HEK293T (cell line): Measurements from ENCODE around the gene FADS6.

Experiments used
- ARNT ChIP-seq: fragments of 450-650 bp; IDR thresholded peaks from 2 replicates; pipeline ENCODE4 v1.6.1; 2017; ENCODE audit warnings: mild to moderate bottlenecking
- BHLHE40 ChIP-seq: fragments of 450-650 bp; IDR thresholded peaks from 2 replicates; pipeline ENCODE4 v1.6.1; 2016; ENCODE audit warnings: mild to moderate bottlenecking, moderate library complexity, borderline replicate concordance
- CTBP1 ChIP-seq: fragments of 450-650 bp; IDR thresholded peaks from 2 replicates; pipeline ENCODE4 v1.6.1; 2016; ENCODE audit warnings: borderline replicate concordance
- ELF4 ChIP-seq: fragments of 450-650 bp; IDR thresholded peaks from 2 replicates; pipeline ENCODE4 v1.6.1; 2017; ENCODE audit warnings: antibody characterized with exemption
- FOXA1 ChIP-seq: fragments of 450-650 bp; IDR thresholded peaks from 2 replicates; pipeline ENCODE4 v1.6.1; 2016; ENCODE audit warnings: mild to moderate bottlenecking
- FOXK2 ChIP-seq: fragments of 450-650 bp; IDR thresholded peaks from 2 replicates; pipeline ENCODE4 v1.6.1; 2016; ENCODE audit warnings: mild to moderate bottlenecking
- FOXM1 ChIP-seq: fragments of 450-650 bp; IDR thresholded peaks from 2 replicates; pipeline ENCODE4 v1.6.1; 2017; ENCODE audit warnings: mild to moderate bottlenecking, borderline replicate concordance
- HDGF ChIP-seq: fragments of 450-650 bp; IDR thresholded peaks from 2 replicates; pipeline ENCODE4 v1.6.1; 2017; ENCODE audit warnings: antibody characterized with exemption, borderline replicate concordance
- L3MBTL2 ChIP-seq: fragments of 450-650 bp; conservative IDR thresholded peaks from 2 replicates; pipeline ENCODE4 v1.6.1; 2016; ENCODE audit warnings: mild to moderate bottlenecking
- NFRKB ChIP-seq: fragments of 450-650 bp; IDR thresholded peaks from 2 replicates; pipeline ENCODE4 v1.6.1; 2016; ENCODE audit warnings: mild to moderate bottlenecking, moderate library complexity
- SP1 ChIP-seq: fragments of 450-650 bp; IDR thresholded peaks from 2 replicates; pipeline ENCODE4 v1.6.1; 2017
- SUZ12 ChIP-seq: fragments of 450-650 bp; IDR thresholded peaks from 2 replicates; pipeline ENCODE4 v1.6.1; 2016; ENCODE audit warnings: mild to moderate bottlenecking
- TARDBP ChIP-seq: fragments of 450-650 bp; IDR thresholded peaks from 2 replicates; pipeline ENCODE4 v1.6.1; 2016
- TF ChIP-seq, protein P1 (sequence below): fragments of 450-650 bp; IDR thresholded peaks from 2 replicates; pipeline ENCODE4 v1.6.1; 2016

GRCh38 chr17:74925242-74925641 is 31.8 kb upstream of the FADS6 start:
- TF ChIP-seq SUZ12 (no peak), FOXM1 (no peak), BHLHE40 (no peak), FOXA1 (no peak), HDGF (no peak), CTBP1 (no peak), NFRKB (no peak), ELF4 (no peak), SP1 (no peak), ARNT (no peak), FOXK2 (no peak), L3MBTL2 (no peak), TARDBP (no peak)
- TF ChIP-seq, protein P1, sequence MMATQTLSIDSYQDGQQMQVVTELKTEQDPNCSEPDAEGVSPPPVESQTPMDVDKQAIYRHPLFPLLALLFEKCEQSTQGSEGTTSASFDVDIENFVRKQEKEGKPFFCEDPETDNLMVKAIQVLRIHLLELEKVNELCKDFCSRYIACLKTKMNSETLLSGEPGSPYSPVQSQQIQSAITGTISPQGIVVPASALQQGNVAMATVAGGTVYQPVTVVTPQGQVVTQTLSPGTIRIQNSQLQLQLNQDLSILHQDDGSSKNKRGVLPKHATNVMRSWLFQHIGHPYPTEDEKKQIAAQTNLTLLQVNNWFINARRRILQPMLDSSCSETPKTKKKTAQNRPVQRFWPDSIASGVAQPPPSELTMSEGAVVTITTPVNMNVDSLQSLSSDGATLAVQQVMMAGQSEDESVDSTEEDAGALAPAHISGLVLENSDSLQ: no peak
